HepG2 (cell line): ENCODE data around the gene STAP1. TPM values are rescaled to one million over a fixed set of nuclear protein-coding genes. Genes with fewer than 3 reads are reported as not detected.

Experiments
- ATAC-seq: fragments of 200-7000 bp; cut with Tn5 transposase; 3 replicates; pipeline ENCODE4 v1.9.1; 2020; ENCODE audit warnings: mild to moderate bottlenecking, moderate library complexity
- BruUV-seq: library from RNA; stranded (reverse); fragments of 400-500 nt; replicated peaks from 2 replicates; lab custom pipeline; 2021; lab: Mats Ljungman, UMichigan
- CTCF ChIA-PET: fragments of 300-600 bp; formaldehyde crosslinking; extraction: SDS; loops from one replicate; lab custom pipeline; 2021; ENCODE audit warnings: low total read pairs, inconsistent platforms, low intra/inter-chr PET ratio; lab: Yijun Ruan, JAX
- POLR2A ChIA-PET: fragments of 350-600 bp; sonication (Branson Sonifier 250); formaldehyde crosslinking; loops from one replicate; lab custom pipeline; 2020; ENCODE audit warnings: antibody characterized with exemption, inconsistent platforms; lab: Yijun Ruan, JAX
- DNase-seq: peaks from one replicate; pipeline ENCODE4 v3.0.0-alpha.2; 2015; ENCODE audit warnings: low spot score
- FAIRE-seq: peaks from 3 replicates; lab custom pipeline; 2011; peaks lifted over from hg19 to GRCh38; lab: Jason Lieb, UNC
- H2AFZ ChIP-seq: one replicate; pipeline ENCODE4 v1.6.1; 2011; ENCODE audit warnings: low read length, inconsistent platforms
- H3K27ac ChIP-seq: fragments of 300-600 bp; 3 replicates; pipeline ENCODE4 v1.8.0; 2011; ENCODE audit warnings: mixed run types, mild to moderate bottlenecking, mixed read lengths, low read length, inconsistent platforms; ENCODE audit not compliant: insufficient read depth; ENCODE audit errors: extremely low read length
- H3K27me3 ChIP-seq, 2 experiments: fragments of 200-600 bp in 1 of 2; 2 replicates in 1 of 2; 3 replicates in 1 of 2; pipeline versions ENCODE4 v1.6.0 to v1.8.0; 2011; ENCODE audit warnings: low read length in 2 of 2, mild to moderate bottlenecking in 2 of 2, moderate library complexity in 2 of 2, inconsistent platforms in 1 of 2; ENCODE audit not compliant: insufficient read depth in 2 of 2, control insufficient read depth in 1 of 2
- H3K36me3 ChIP-seq, 2 experiments: fragments of 200-600 bp in 1 of 2; replicated peaks in 1 of 2; 2 replicates in 1 of 2; 3 replicates in 1 of 2; pipeline versions ENCODE4 v1.5.1 to v1.8.0; 2011; ENCODE audit warnings: low read length in 2 of 2, inconsistent platforms in 1 of 2; ENCODE audit not compliant: insufficient read depth in 2 of 2, control insufficient read depth in 1 of 2
- H3K4me1 ChIP-seq: 2 replicates; pipeline ENCODE4 v1.5.1; 2012; ENCODE audit warnings: low read length, inconsistent platforms; ENCODE audit not compliant: insufficient read depth
- H3K4me2 ChIP-seq: 2 replicates; pipeline ENCODE4 v1.6.0; 2011; ENCODE audit warnings: low read depth, low read length, inconsistent platforms
- H3K4me3 ChIP-seq, 3 experiments: fragments of 200-600 bp in 1 of 3; sonication (generic), shearing (Covaris generic) in 1 of 3; replicated peaks in 1 of 3; 2 replicates each; pipeline ENCODE4 v1.5.1; 2011 to 2016; ENCODE audit warnings: low read length in 3 of 3, inconsistent platforms in 2 of 3, low read depth in 2 of 3, mild to moderate bottlenecking in 2 of 3, control low read depth in 1 of 3, mixed read lengths in 1 of 3; ENCODE audit not compliant: insufficient read depth in 1 of 3
- H3K79me2 ChIP-seq: one replicate; pipeline ENCODE4 v1.6.1; 2011; ENCODE audit warnings: low read length, inconsistent platforms; ENCODE audit not compliant: insufficient read depth
- H3K9ac ChIP-seq: 2 replicates; pipeline ENCODE4 v1.6.0; 2011; ENCODE audit warnings: mild to moderate bottlenecking, low read depth, low read length, inconsistent platforms; ENCODE audit not compliant: insufficient read depth
- H3K9me3 ChIP-seq: 2 replicates; pipeline ENCODE4 v1.5.1; 2012; ENCODE audit warnings: mild to moderate bottlenecking, low read length
- H4K20me1 ChIP-seq: 2 replicates; pipeline ENCODE4 v1.6.0; 2011; ENCODE audit warnings: inconsistent platforms, mild to moderate bottlenecking, low read length, moderate library complexity; ENCODE audit not compliant: insufficient read depth
- EP300 ChIP-seq, 3 experiments: sonication (generic) in 1 of 3; formaldehyde crosslinking in 1 of 3; IDR thresholded peaks; 2 replicates each; pipeline versions ENCODE4 v1.5.1 to v1.6.1; 2011 to 2020; ENCODE audit warnings: low read depth in 2 of 3, low read length in 2 of 3, borderline replicate concordance in 1 of 3, improper control_type of control experiment in 1 of 3, mild to moderate bottlenecking in 1 of 3, missing genetic modification reagents in 1 of 3, moderate library complexity in 1 of 3
- FOXA1 ChIP-seq, 2 experiments: fragments of 450-650 bp in 1 of 2; sonication (generic) in 1 of 2; formaldehyde crosslinking in 1 of 2; IDR thresholded peaks; 2 replicates each; pipeline versions ENCODE4 v1.4.0 to v1.6.1; 2016 to 2020; ENCODE audit warnings: missing genetic modification reagents in 1 of 2
- GMEB2 ChIP-seq: IDR thresholded peaks from 2 replicates; pipeline ENCODE4 v1.6.1; 2016; ENCODE audit warnings: missing biosample characterization, missing genetic modification reagents, low read depth
- KDM5A ChIP-seq: fragments of 200-600 bp; sonication (generic); IDR thresholded peaks from 2 replicates; pipeline ENCODE4 v1.7.0; 2018; ENCODE audit warnings: antibody characterized with exemption, mild to moderate bottlenecking, low read length, borderline replicate concordance
- MAZ ChIP-seq, 2 experiments: sonication (generic) in 1 of 2; formaldehyde crosslinking in 1 of 2; IDR thresholded peaks; 2 replicates each; pipeline versions ENCODE4 v1.5.0 to v1.6.1; 2012 to 2020; ENCODE audit warnings: low read depth in 2 of 2, mild to moderate bottlenecking in 2 of 2, borderline replicate concordance in 1 of 2, improper control_type of control experiment in 1 of 2, low read length in 1 of 2, missing genetic modification reagents in 1 of 2, moderate library complexity in 1 of 2
- MXD3 ChIP-seq: IDR thresholded peaks from 2 replicates; pipeline ENCODE4 v1.6.1; 2016; ENCODE audit warnings: mild to moderate bottlenecking, missing biosample characterization, missing genetic modification reagents
- RAD51 ChIP-seq: fragments of 450-650 bp; IDR thresholded peaks from 2 replicates; pipeline ENCODE4 v1.6.1; 2016; ENCODE audit warnings: borderline replicate concordance
- TEAD2 ChIP-seq: sonication (generic); formaldehyde crosslinking; IDR thresholded peaks from 2 replicates; pipeline ENCODE4 v1.9.0; 2021; ENCODE audit warnings: missing genetic modification reagents
- YY1 ChIP-seq: IDR thresholded peaks from 2 replicates; pipeline ENCODE4 v1.6.1; 2011; ENCODE audit warnings: low read length, low read depth, moderate library complexity, mild to moderate bottlenecking; ENCODE audit not compliant: insufficient read depth, insufficient replicate concordance
- ZNF326 ChIP-seq: sonication (generic); formaldehyde crosslinking; IDR thresholded peaks from 2 replicates; pipeline ENCODE4 v1.4.0; 2020; ENCODE audit warnings: missing genetic modification reagents, borderline replicate concordance
- ZNF460 ChIP-seq: sonication (generic); formaldehyde crosslinking; IDR thresholded peaks from 2 replicates; pipeline ENCODE4 v1.5.1; 2020; ENCODE audit warnings: missing genetic modification reagents, mild to moderate bottlenecking, borderline replicate concordance
- WGBS: methylation state at CpG from one replicate; pipeline ENCODE4 v1.1.6; 2017; ENCODE audit warnings: low lambda C conversion rate; 5-methylcytosine and 5-hydroxymethylcytosine counted together
- in situ Hi-C: cut with HindIII; loops from 2 replicates; pipeline ENCODE4 v1.10.0; 2017; ENCODE audit warnings: low pct_unique_long_range_greater_than_20kb; ENCODE audit not compliant: extremely low pct_ligation_motif_present
- intact Hi-C: fragments of 100-400 bp; cut with micrococcal nuclease; formaldehyde crosslinking; loops from one replicate; pipeline ENCODE4 v1.10.0; 2022; ENCODE audit not compliant: unreplicated experiment
- polyA plus RNA-seq, 8 experiments: library from polyadenylated mRNA; depleted of rRNA in 3 of 8; stranded (reverse) in 7 of 8; unstranded in 1 of 8; fragments of >200 nt; fragmentation: Illumina TruSeq in 4 of 8; extraction: Trizol in 4 of 8; gene quantifications; 2 replicates each; pipeline versions ENCODE4 v1.2.1 to v1.2.3, GENCODE V29; 2011 to 2016; ENCODE audit warnings: low read depth in 4 of 8, missing spikeins in 1 of 8, mixed read lengths in 1 of 8; ENCODE audit not compliant: insufficient read depth in 1 of 8
- total RNA-seq, 5 experiments: library from RNA; depleted of rRNA; stranded (reverse); fragments of >200 nt; fragmentation: Illumina TruSeq; extraction: Trizol; gene quantifications; 2 replicates each; pipeline ENCODE4 v1.2.3, GENCODE V29; 2016; ENCODE audit warnings: low read depth in 1 of 5
- TF ChIP-seq, protein P1 (sequence below): sonication (generic); formaldehyde crosslinking; conservative IDR thresholded peaks from 2 replicates; pipeline ENCODE4 v1.4.0; 2020; ENCODE audit warnings: missing genetic modification reagents

The STAP1 gene
- total and polyA plus RNA-seq, 2 of the 13 experiments (the other 11 are each of a cell fraction or from before 2014, with no cell fraction given), result not detected

- TF ChIP-seq, protein P1, sequence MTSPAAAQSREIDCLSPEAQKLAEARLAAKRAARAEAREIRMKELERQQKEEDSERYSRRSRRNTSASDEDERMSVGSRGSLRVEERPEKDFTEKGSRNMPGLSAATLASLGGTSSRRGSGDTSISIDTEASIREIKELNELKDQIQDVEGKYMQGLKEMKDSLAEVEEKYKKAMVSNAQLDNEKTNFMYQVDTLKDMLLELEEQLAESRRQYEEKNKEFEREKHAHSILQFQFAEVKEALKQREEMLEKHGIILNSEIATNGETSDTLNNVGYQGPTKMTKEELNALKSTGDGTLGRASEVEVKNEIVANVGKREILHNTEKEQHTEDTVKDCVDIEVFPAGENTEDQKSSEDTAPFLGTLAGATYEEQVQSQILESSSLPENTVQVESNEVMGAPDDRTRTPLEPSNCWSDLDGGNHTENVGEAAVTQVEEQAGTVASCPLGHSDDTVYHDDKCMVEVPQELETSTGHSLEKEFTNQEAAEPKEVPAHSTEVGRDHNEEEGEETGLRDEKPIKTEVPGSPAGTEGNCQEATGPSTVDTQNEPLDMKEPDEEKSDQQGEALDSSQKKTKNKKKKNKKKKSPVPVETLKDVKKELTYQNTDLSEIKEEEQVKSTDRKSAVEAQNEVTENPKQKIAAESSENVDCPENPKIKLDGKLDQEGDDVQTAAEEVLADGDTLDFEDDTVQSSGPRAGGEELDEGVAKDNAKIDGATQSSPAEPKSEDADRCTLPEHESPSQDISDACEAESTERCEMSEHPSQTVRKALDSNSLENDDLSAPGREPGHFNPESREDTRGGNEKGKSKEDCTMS (CRISPR knock-in tag), result no peak
- TF ChIP-seq KDM5A, result no peak
- TF ChIP-seq, all 625 proteins: peak for 0
Measured at GRCh38 chr4:67634741-67635140, 76.2 kb downstream of the STAP1 start (continued).

- Histone ChIP-seq H2AFZ (no peak overlapping the region), H3K4me3 (no peak overlapping the region), H3K9me3 (no peaks in the 10 kb centered on the region), H3K27me3 (no peaks in the 10 kb centered on the region), H4K20me1 (no peaks in the 10 kb centered on the region), H3K79me2 (no peaks in the 10 kb centered on the region), H3K9ac (no peak overlapping the region), H3K4me1 (no peaks in the 10 kb centered on the region), H3K4me2 (no peak overlapping the region), H3K27ac (no peak overlapping the region)
- POLR2A ChIA-PET, result no interaction called here
- CTCF ChIA-PET, result no interaction called here
- no peak for FAIRE-seq
- no peak for DNase-seq
- no peak for ATAC-seq
- in situ Hi-C loops, result no loop called here
- no TSS peak for BruUV-seq
- TF ChIP-seq YY1 (no peak), EP300 (IDR thresholded peaks at IDR 0.05; ENCODE audit: low read depth in 2 of 2, low read length in 2 of 2) (no peak), EP300 (CRISPR knock-in tag; IDR thresholded peaks at IDR 0.05; ENCODE audit: borderline replicate concordance) (no peak), MAZ (IDR thresholded peaks at IDR 0.05; ENCODE audit: borderline replicate concordance, low read depth, low read length) (no peak), MAZ (CRISPR knock-in tag; IDR thresholded peaks at IDR 0.05; ENCODE audit: low read depth) (no peak), GMEB2 (CRISPR knock-in tag) (no peak), RAD51 (no peak), TEAD2 (CRISPR knock-in tag) (no peak), FOXA1 (IDR thresholded peaks at IDR 0.05) (no peak), FOXA1 (CRISPR knock-in tag; IDR thresholded peaks at IDR 0.05) (no peak), MXD3 (no peak), ZNF326 (CRISPR knock-in tag) (no peak), ZNF460 (no peak), KDM5A (no peak)
- TF ChIP-seq, all 625 proteins: peak for 0
- 97% methylated on average over 2 of the region's 2 CpGs for WGBS
- H3K36me3 ChIP-seq, result peaks cover 8 to 54% of the 10 kb centered on the region in 2 experiments
- intact Hi-C loops, result no loop called here
Measured at GRCh38 chr4:67635331-67635730, 76.8 kb downstream of the STAP1 start.
